Prostate gland (tissue), 2 donors: ENCODE data around the gene APOBEC3H. TPM values are rescaled to one million over a fixed set of nuclear protein-coding genes. Genes with fewer than 3 reads are reported as not detected.

Experiments
- DNase-seq: peaks from one replicate; pipeline ENCODE4 v3.0.0-alpha.2; 2019; ENCODE audit warnings: low spot score
- H3K27ac ChIP-seq, 2 donors: fragments of 200-600 bp; sonication (generic); 2 replicates each; pipeline ENCODE4 v1.5.1; 2017 to 2019
- H3K27me3 ChIP-seq: fragments of 200-600 bp; sonication (generic); replicated peaks from 2 replicates; pipeline ENCODE4 v1.5.1; 2019; ENCODE audit not compliant: insufficient read depth
- H3K36me3 ChIP-seq, 2 donors: fragments of 200-600 bp; sonication (generic); 1 replicate in 1 of 2; 2 replicates in 1 of 2; pipeline versions ENCODE4 v1.5.1 to v1.8.1; 2017 to 2019
- H3K4me1 ChIP-seq: fragments of 200-600 bp; sonication (generic); replicated peaks from 2 replicates; pipeline ENCODE4 v1.5.1; 2019
- H3K4me3 ChIP-seq, 2 donors: fragments of 200-600 bp; sonication (generic); 2 replicates each; pipeline ENCODE4 v1.5.1; 2017 to 2019
- H3K9me3 ChIP-seq: fragments of 200-600 bp; sonication (generic); 2 replicates; pipeline ENCODE4 v1.5.1; 2017
- POLR2A ChIP-seq: fragments of 450-650 bp; IDR thresholded peaks from one replicate; pipeline ENCODE4 v1.6.1; 2016; ENCODE audit warnings: antibody characterized with exemption, mild to moderate bottlenecking
- POLR2AphosphoS5 ChIP-seq: sonication (generic); formaldehyde crosslinking; IDR thresholded peaks from one replicate; pipeline ENCODE4 v1.6.1; 2017; ENCODE audit warnings: antibody characterized with exemption
- WGBS: methylation state at CpG from one replicate; pipeline ENCODE4 v1.1.5; 2018; 5-methylcytosine and 5-hydroxymethylcytosine counted together
- intact Hi-C: fragments of 100-400 bp; cut with DNase I; formaldehyde crosslinking; loops from one replicate; pipeline ENCODE4 v1.14.2; 2022
- total RNA-seq, 2 donors: library from RNA; depleted of rRNA; stranded (reverse); fragments of >200 nt; gene quantifications; one replicate each; pipeline ENCODE4 v1.1.0, GENCODE V29; 2016
- TF ChIP-seq, protein P1 (sequence below), 4 experiments: fragments of 200-600 bp in 2 of 4; fragments of 450-650 bp in 2 of 4; sonication (generic) in 2 of 4; IDR thresholded peaks; 1 replicate in 3 of 4; 2 replicates in 1 of 4; pipeline ENCODE4 v1.5.1; 2016 to 2019; ENCODE audit warnings: antibody characterized with exemption in 4 of 4, mild to moderate bottlenecking in 2 of 4, moderate library complexity in 2 of 4

Gene APOBEC3H
- total RNA-seq, 2 donors from 2014 or later: 4.1 TPM; not detected in 1

DNA sequence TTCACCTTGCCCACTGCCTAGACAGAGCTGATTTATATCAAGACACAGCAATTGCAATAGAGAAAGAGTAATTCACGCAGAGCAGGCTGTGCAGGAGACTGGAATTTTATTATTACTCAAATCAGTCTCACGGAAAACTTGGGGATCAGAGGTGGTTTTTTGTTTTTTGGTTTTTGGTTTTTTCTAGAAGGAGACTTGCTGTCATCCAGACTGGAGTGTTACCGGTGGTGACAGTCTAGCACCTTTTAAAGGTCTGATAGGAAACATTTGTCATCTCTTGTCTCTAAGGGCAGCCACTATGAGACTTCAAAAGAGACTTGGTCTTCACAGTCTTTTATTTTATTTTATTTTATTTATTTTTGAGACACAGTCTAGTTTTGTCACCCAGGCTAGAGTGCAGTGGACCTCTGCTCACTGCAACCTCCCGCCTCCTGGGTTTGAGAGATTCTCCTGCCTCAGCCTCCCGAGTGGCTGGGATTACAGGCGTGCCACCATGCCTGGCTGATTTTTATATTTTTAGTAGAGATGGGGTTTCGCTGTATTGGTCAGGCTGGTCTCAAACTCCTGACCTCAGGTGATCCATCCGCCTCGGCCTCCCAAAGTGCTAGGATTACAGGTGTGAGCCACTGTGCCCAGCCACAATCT, 19.1 kb downstream of the APOBEC3H start:
- WGBS: 95% methylated on average over 9 of the region's 9 CpGs

DNA sequence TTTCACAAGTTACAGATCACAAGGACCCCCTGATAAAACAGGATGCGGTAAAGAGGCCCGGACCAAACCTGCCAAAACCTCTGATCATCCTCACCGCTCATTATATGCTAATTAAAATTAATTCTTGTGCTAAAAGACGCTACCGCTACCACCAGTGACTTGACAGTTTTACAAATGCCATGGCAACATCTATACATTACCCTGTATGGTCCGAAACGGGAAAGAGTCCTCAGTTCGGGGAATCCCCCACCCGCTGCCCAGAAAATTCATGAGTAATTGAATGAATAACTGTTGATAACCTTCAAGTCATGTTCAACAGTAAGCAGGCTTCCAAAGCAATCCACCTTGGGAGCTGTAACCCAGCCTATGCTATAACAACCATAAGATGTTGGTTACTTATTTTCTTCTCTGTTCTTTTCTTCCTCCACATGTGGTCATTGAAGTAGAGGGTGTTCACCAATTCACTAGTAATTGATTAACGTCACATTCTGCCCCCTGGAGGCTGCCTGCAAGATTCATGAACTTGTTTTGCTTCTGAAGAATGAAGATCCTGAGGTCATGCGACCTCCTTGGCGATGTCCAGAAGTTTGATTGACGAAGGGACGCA, 20.6 kb downstream of the APOBEC3H start:
- peak; percentile 36 for DNase-seq
- intact Hi-C loops: no loop called here
- TF ChIP-seq, protein P1, sequence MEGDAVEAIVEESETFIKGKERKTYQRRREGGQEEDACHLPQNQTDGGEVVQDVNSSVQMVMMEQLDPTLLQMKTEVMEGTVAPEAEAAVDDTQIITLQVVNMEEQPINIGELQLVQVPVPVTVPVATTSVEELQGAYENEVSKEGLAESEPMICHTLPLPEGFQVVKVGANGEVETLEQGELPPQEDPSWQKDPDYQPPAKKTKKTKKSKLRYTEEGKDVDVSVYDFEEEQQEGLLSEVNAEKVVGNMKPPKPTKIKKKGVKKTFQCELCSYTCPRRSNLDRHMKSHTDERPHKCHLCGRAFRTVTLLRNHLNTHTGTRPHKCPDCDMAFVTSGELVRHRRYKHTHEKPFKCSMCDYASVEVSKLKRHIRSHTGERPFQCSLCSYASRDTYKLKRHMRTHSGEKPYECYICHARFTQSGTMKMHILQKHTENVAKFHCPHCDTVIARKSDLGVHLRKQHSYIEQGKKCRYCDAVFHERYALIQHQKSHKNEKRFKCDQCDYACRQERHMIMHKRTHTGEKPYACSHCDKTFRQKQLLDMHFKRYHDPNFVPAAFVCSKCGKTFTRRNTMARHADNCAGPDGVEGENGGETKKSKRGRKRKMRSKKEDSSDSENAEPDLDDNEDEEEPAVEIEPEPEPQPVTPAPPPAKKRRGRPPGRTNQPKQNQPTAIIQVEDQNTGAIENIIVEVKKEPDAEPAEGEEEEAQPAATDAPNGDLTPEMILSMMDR (IDR thresholded peaks at IDR 0.05): peak in 3 of 4 experiments; percentile 38 to 65 (median 50)
- TF ChIP-seq POLR2A (no peak), POLR2AphosphoS5 (peak; percentile 13)
- no peak overlapping the region for H3K27ac ChIP-seq
- H3K4me1 ChIP-seq: no peaks in the 10 kb centered on the region
- no peaks in the 10 kb centered on the region for H3K36me3 ChIP-seq
- no peaks in the 10 kb centered on the region for H3K27me3 ChIP-seq
- H3K4me3 ChIP-seq: no peak overlapping the region
- WGBS: 69% methylated on average over 14 of the region's 14 CpGs
- no peaks in the 10 kb centered on the region for H3K9me3 ChIP-seq

More for the DNA sequence above, 19.1 kb downstream of the APOBEC3H start:
- intact Hi-C loops: no loop called here
- Histone ChIP-seq H3K27me3 (no peaks in the 10 kb centered on the region), H3K9me3 (no peaks in the 10 kb centered on the region), H3K27ac (no peak overlapping the region), H3K36me3 (no peaks in the 10 kb centered on the region), H3K4me1 (no peaks in the 10 kb centered on the region), H3K4me3 (no peak overlapping the region)
- TF ChIP-seq POLR2A (no peak), POLR2AphosphoS5 (no peak)
- TF ChIP-seq, protein P1 (IDR thresholded peaks at IDR 0.05): no peak
- DNase-seq: no peak

DNA sequence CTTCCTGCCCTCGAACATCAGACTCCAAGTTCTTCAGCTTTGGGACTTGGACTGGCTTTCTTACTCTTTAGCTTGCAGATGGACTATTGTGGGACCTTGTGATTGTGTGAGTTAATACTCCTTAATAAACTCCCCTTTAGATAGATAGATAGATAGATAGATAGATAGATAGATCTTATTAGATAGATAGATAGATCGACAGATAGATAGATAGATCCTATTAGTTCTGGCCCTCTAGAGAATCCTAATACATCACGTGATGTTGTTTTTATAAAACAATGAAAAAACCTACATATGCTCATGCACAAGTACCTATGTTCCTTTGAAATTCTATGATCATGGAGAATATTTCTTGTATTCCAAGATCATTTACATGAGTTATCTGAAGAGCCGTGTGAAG, 23.9 kb downstream of the APOBEC3H start:
- intact Hi-C loops: loop anchor here (10.0 kb wide), 3 partner anchors 106 to 356 kb away; partner anchors contain the start of gene APOBEC3C
- no peak for DNase-seq

DNA sequence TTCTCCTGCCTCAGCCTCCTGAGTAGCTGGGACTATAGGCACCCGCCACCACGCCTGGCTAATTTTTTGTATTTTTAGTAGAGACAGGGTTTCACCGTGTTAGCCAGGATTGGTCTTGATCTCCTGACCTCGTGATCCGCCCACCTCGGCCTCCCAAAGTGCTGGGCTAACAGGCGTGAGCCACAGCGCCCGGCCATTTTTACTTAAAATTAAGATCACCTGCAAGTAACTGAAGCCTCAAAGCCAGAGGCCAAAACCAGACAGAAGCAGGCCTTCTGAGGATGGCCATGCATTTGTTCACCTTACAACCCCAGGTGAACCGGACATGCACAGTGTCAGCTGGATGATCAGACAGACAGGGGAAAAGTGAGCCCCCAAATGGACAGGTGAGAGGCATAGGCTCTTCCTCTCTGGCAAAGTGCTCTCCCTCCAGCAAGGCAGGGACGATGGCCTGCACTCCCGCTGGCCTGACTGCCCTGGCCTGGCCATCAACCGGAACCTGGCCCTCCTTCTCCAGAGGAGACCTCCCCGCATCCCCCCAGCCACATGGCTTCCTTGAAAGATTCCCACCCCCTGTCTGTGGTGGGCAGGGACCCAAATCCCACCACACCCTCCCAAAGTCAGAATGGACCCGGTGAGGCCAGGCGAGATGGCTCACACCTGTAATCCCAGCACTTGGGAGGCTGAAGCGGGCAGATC, 25.9 kb downstream of the APOBEC3H start:
- H3K36me3 ChIP-seq: no peaks in the 10 kb centered on the region
- H3K27ac ChIP-seq: no peak overlapping the region
- TF ChIP-seq, protein P1 (IDR thresholded peaks at IDR 0.05): no peak
- no peak for TF ChIP-seq POLR2AphosphoS5
- no peak for TF ChIP-seq POLR2A
- no peaks in the 10 kb centered on the region for H3K27me3 ChIP-seq
- WGBS: 94% methylated on average over 17 of the region's 17 CpGs
- H3K4me1 ChIP-seq: no peaks in the 10 kb centered on the region
- no peaks in the 10 kb centered on the region for H3K9me3 ChIP-seq
- intact Hi-C loops: loop anchor here (10.0 kb wide), 3 partner anchors 108 to 358 kb away; partner anchors contain the start of gene APOBEC3C
- H3K4me3 ChIP-seq: no peak overlapping the region
- no peak for DNase-seq

More for the DNA sequence above, 23.9 kb downstream of the APOBEC3H start:
- no peak overlapping the region for H3K4me3 ChIP-seq
- H3K9me3 ChIP-seq: no peaks in the 10 kb centered on the region
- no peaks in the 10 kb centered on the region for H3K27me3 ChIP-seq
- H3K27ac ChIP-seq: no peak overlapping the region
- WGBS: 93% methylated on average over 4 of the region's 4 CpGs
- no peaks in the 10 kb centered on the region for H3K36me3 ChIP-seq
- no peaks in the 10 kb centered on the region for H3K4me1 ChIP-seq
- TF ChIP-seq POLR2A: no peak
- TF ChIP-seq, protein P1 (IDR thresholded peaks at IDR 0.05): no peak
- TF ChIP-seq POLR2AphosphoS5: no peak
